SK-N-MC (cell line): ENCODE data around the gene TTC9.

Experiments used
- DNase-seq: peaks from one replicate; pipeline ENCODE4 v3.0.0-alpha.2; 2011; ENCODE audit warnings: low read depth, low spot score
- H3K27ac ChIP-seq: fragments of 200-600 bp; sonication (generic); 2 replicates; pipeline ENCODE4 v1.5.1; 2016; ENCODE audit warnings: mixed run types
- H3K36me3 ChIP-seq: fragments of 200-600 bp; sonication (generic); 2 replicates; pipeline ENCODE4 v1.6.1; 2017; ENCODE audit warnings: antibody characterized with exemption, low read length, mixed read lengths; ENCODE audit not compliant: insufficient read depth
- H3K4me3 ChIP-seq: fragments of 200-600 bp; sonication (generic); 2 replicates; pipeline ENCODE4 v1.5.1; 2016
- H3K9ac ChIP-seq: fragments of 200-600 bp; sonication (generic); 2 replicates; pipeline ENCODE4 v1.8.0; 2017; ENCODE audit warnings: mixed run types, mixed read lengths; ENCODE audit not compliant: insufficient read length
- H3K9me3 ChIP-seq: fragments of 200-600 bp; sonication (generic); 2 replicates; pipeline ENCODE4 v1.6.1; 2017; ENCODE audit warnings: low read depth, mild to moderate bottlenecking, antibody characterized with exemption, low read length, moderate library complexity, mixed read lengths
- EZH2 ChIP-seq: fragments of 200-600 bp; sonication (generic); IDR thresholded peaks from one replicate; pipeline ENCODE4 v1.6.1; 2017; ENCODE audit warnings: antibody characterized with exemption
- FOXP2 ChIP-seq: optimal IDR thresholded peaks from 2 replicates; pipeline ENCODE3; 2011; ENCODE audit warnings: mild to moderate bottlenecking, moderate library complexity; ENCODE audit not compliant: insufficient read depth; ENCODE audit errors: extremely low read length, control extremely low read depth
- POLR2AphosphoS5 ChIP-seq: IDR thresholded peaks from 2 replicates; pipeline ENCODE4 v1.6.1; 2012; ENCODE audit warnings: mild to moderate bottlenecking, low read depth, low read length, borderline replicate concordance

TTC9 gene

GRCh38 chr14:70611216-70611615, 30.5 kb upstream of the TTC9 start:
- no peaks in the 10 kb centered on the region for H3K9me3 ChIP-seq
- H3K4me3 ChIP-seq, result no peak overlapping the region
- H3K27ac ChIP-seq, result no peak overlapping the region
- no peak overlapping the region for H3K9ac ChIP-seq
- no peaks in the 10 kb centered on the region for H3K36me3 ChIP-seq
- TF ChIP-seq FOXP2 (no peak), POLR2AphosphoS5 (no peak), EZH2 (no peak)
- no peak for DNase-seq

- H3K27ac ChIP-seq, result no peak overlapping the region
- no peak overlapping the region for H3K4me3 ChIP-seq
- H3K9me3 ChIP-seq, result no peaks in the 10 kb centered on the region
- no peaks in the 10 kb centered on the region for H3K36me3 ChIP-seq
- H3K9ac ChIP-seq, result no peak overlapping the region
- no peak for DNase-seq
- TF ChIP-seq EZH2 (no peak), POLR2AphosphoS5 (no peak), FOXP2 (no peak)
Observed at GRCh38 chr14:70616646-70617045, 25.1 kb upstream of the TTC9 start.

GRCh38 chr14:70618314-70618713, 23.4 kb upstream of the TTC9 start:
- Histone ChIP-seq H3K9ac (no peak overlapping the region), H3K36me3 (no peaks in the 10 kb centered on the region), H3K4me3 (no peak overlapping the region), H3K9me3 (peaks cover 3% of the 10 kb centered on the region; the same call in 1 of the 2 replicates), H3K27ac (no peak overlapping the region)
- no peak for TF ChIP-seq FOXP2
- TF ChIP-seq EZH2, result no peak
- no peak for TF ChIP-seq POLR2AphosphoS5
- no peak for DNase-seq

GRCh38 chr14:70619708-70620107, 22.0 kb upstream of the TTC9 start:
- no peak for DNase-seq
- H3K27ac ChIP-seq, result no peak overlapping the region
- TF ChIP-seq EZH2 (no peak), FOXP2 (no peak), POLR2AphosphoS5 (no peak)
- no peak overlapping the region for H3K4me3 ChIP-seq
- peaks cover 3% of the 10 kb centered on the region; the same call in 1 of the 2 replicates for H3K9me3 ChIP-seq
- no peaks in the 10 kb centered on the region for H3K36me3 ChIP-seq
- H3K9ac ChIP-seq, result no peak overlapping the region

- no peak for TF ChIP-seq POLR2AphosphoS5
- no peak for TF ChIP-seq EZH2
- TF ChIP-seq FOXP2, result no peak
- Histone ChIP-seq H3K9me3 (peaks cover 5% of the 10 kb centered on the region; the same call in 1 of the 2 replicates), H3K36me3 (no peaks in the 10 kb centered on the region), H3K9ac (no peak overlapping the region), H3K27ac (no peak overlapping the region), H3K4me3 (no peak overlapping the region)
- DNase-seq, result no peak
Observed at GRCh38 chr14:70622111-70622712, 19.5 kb upstream of the TTC9 start.

- no peak for DNase-seq
Observed at GRCh38 chr14:70624972-70625371, 16.7 kb upstream of the TTC9 start.

GRCh38 chr14:70631948-70632347, 9.8 kb upstream of the TTC9 start:
- TF ChIP-seq FOXP2 (no peak), POLR2AphosphoS5 (no peak), EZH2 (no peak)
- no peak for DNase-seq
- Histone ChIP-seq H3K27ac (no peak overlapping the region), H3K36me3 (no peaks in the 10 kb centered on the region), H3K4me3 (no peak overlapping the region), H3K9me3 (peaks cover 4% of the 10 kb centered on the region; the same call in 1 of the 2 replicates), H3K9ac (no peak overlapping the region)

More at GRCh38 chr14:70624972-70625371, 16.7 kb upstream of the TTC9 start:
- Histone ChIP-seq H3K27ac (no peak overlapping the region), H3K36me3 (no peaks in the 10 kb centered on the region), H3K9ac (no peak overlapping the region), H3K4me3 (no peak overlapping the region), H3K9me3 (peaks cover 7% of the 10 kb centered on the region; the same call in 1 of the 2 replicates)
- TF ChIP-seq FOXP2 (no peak), EZH2 (no peak), POLR2AphosphoS5 (no peak)

GRCh38 chr14:70635971-70636595, 5.6 kb upstream of the TTC9 start:
- Histone ChIP-seq H3K9ac (no peak overlapping the region), H3K27ac (no peak overlapping the region), H3K36me3 (no peaks in the 10 kb centered on the region), H3K9me3 (no peaks in the 10 kb centered on the region; the same call in 1 of the 2 replicates), H3K4me3 (no peak overlapping the region)
- DNase-seq, result no peak
- TF ChIP-seq FOXP2 (no peak), EZH2 (no peak), POLR2AphosphoS5 (no peak)
